H1 (cell line): ENCODE measurements around the gene PRRG2. TPM values are rescaled to one million over a fixed set of nuclear protein-coding genes. Genes with fewer than 3 reads are reported as not detected.

Experiments
- CTCF ChIA-PET: fragments of 300-600 bp; sonication (Branson Sonifier 250); formaldehyde crosslinking; loops from one replicate; lab custom pipeline; 2021; ENCODE audit not compliant: partially characterized antibody; lab: Charles Lee
- POLR2A ChIA-PET: fragments of 300-600 bp; sonication (Branson Sonifier 250); formaldehyde crosslinking; loops from one replicate; lab custom pipeline; 2021; ENCODE audit warnings: inconsistent platforms; ENCODE audit not compliant: partially characterized antibody; lab: Charles Lee
- DNase-seq, 2 experiments: peaks; one replicate each; pipeline versions ENCODE4 v3.0.0 to v3.0.0-alpha.2; 2010 to 2022; ENCODE audit warnings: low spot score in 2 of 2, low read depth in 1 of 2, mixed read lengths in 1 of 2
- FAIRE-seq: peaks from 2 replicates; lab custom pipeline; 2011; peaks lifted over from hg19 to GRCh38; lab: Jason Lieb, UNC
- H2AFZ ChIP-seq: 2 replicates; pipeline ENCODE4 v1.8.1; 2012; ENCODE audit warnings: low read length, inconsistent platforms
- H2AK5ac ChIP-seq: 2 replicates; pipeline ENCODE4 v1.6.1; 2013; ENCODE audit warnings: low read depth, low read length
- H2BK120ac ChIP-seq: replicated peaks from 2 replicates; pipeline ENCODE3; 2013; ENCODE audit warnings: low read depth, low read length, inconsistent platforms
- H2BK12ac ChIP-seq: 2 replicates; pipeline ENCODE4 v1.6.1; 2013; ENCODE audit warnings: low read depth, low read length
- H2BK15ac ChIP-seq: 2 replicates; pipeline ENCODE4 v1.6.1; 2013; ENCODE audit warnings: low read length
- H2BK20ac ChIP-seq: 2 replicates; pipeline ENCODE4 v1.6.1; 2013; ENCODE audit warnings: low read length
- H2BK5ac ChIP-seq: 2 replicates; pipeline ENCODE4 v1.6.1; 2013; ENCODE audit warnings: low read depth, low read length
- H3K14ac ChIP-seq: 2 replicates; pipeline ENCODE4 v1.6.1; 2013; ENCODE audit warnings: inconsistent platforms; ENCODE audit not compliant: insufficient read length
- H3K18ac ChIP-seq: 2 replicates; pipeline ENCODE4 v1.6.1; 2013; ENCODE audit warnings: low read length; ENCODE audit errors: extremely low read depth
- H3K23ac ChIP-seq: 2 replicates; pipeline ENCODE4 v1.6.1; 2013; ENCODE audit warnings: inconsistent platforms; ENCODE audit not compliant: insufficient read length
- H3K23me2 ChIP-seq: 2 replicates; pipeline ENCODE4 v1.6.1; 2013; ENCODE audit warnings: low read depth, low read length
- H3K27ac ChIP-seq: 2 replicates; pipeline ENCODE4 v1.6.1; 2011; ENCODE audit warnings: low read depth, low read length, inconsistent platforms
- H3K27me3 ChIP-seq, 4 experiments: replicated peaks in 1 of 4; 1 replicate in 1 of 4; 2 replicates in 3 of 4; pipeline versions ENCODE4 v1.6.1 to v1.8.1; 2011 to 2013; ENCODE audit warnings: low read length in 3 of 4, mild to moderate bottlenecking in 3 of 4, inconsistent platforms in 2 of 4, mixed read lengths in 2 of 4, moderate library complexity in 1 of 4; ENCODE audit not compliant: control insufficient read depth in 3 of 4, insufficient read depth in 3 of 4; ENCODE audit errors: extremely low read depth in 1 of 4
- H3K36me3 ChIP-seq, 4 experiments: 2 replicates each; pipeline versions ENCODE4 v1.6.1 to v1.8.1; 2011 to 2013; ENCODE audit warnings: mild to moderate bottlenecking in 4 of 4, low read length in 3 of 4, moderate library complexity in 2 of 4, control low read depth in 1 of 4, inconsistent platforms in 1 of 4; ENCODE audit not compliant: insufficient read depth in 4 of 4, control insufficient read depth in 2 of 4
- H3K4ac ChIP-seq: replicated peaks from 2 replicates; pipeline ENCODE3; 2013; ENCODE audit warnings: low read length, low read depth, mixed read lengths, inconsistent platforms; ENCODE audit not compliant: insufficient read length
- H3K4me1 ChIP-seq, 4 experiments: replicated peaks in 1 of 4; 1 replicate in 1 of 4; 2 replicates in 3 of 4; pipeline versions ENCODE4 v1.6.1 to v1.8.1; 2011 to 2013; ENCODE audit warnings: low read length in 3 of 4, inconsistent platforms in 2 of 4, mixed read lengths in 1 of 4; ENCODE audit not compliant: insufficient read depth in 4 of 4, control insufficient read depth in 3 of 4
- H3K4me2 ChIP-seq, 2 experiments: 2 replicates each; pipeline versions ENCODE4 v1.6.1 to v1.8.1; 2011 to 2013; ENCODE audit warnings: low read depth in 2 of 2, low read length in 2 of 2, control low read depth in 1 of 2, inconsistent platforms in 1 of 2, mild to moderate bottlenecking in 1 of 2; ENCODE audit not compliant: insufficient read depth in 1 of 2
- H3K4me3 ChIP-seq, 4 experiments: fragments of 200-600, 300-600 bp in 1 of 4; sonication (generic), shearing (Covaris generic), sonication (Bioruptor Twin) in 1 of 4; 2 replicates each; pipeline versions ENCODE4 v1.5.1 to v1.8.1; 2011 to 2016; ENCODE audit warnings: low read length in 4 of 4, low read depth in 3 of 4, control low read depth in 2 of 4, inconsistent platforms in 2 of 4, mild to moderate bottlenecking in 2 of 4, mixed read lengths in 1 of 4, moderate library complexity in 1 of 4; ENCODE audit not compliant: insufficient read depth in 2 of 4; ENCODE audit errors: extremely low read depth in 1 of 4
- H3K56ac ChIP-seq: replicated peaks from 2 replicates; pipeline ENCODE3; 2013; ENCODE audit warnings: low read depth, mild to moderate bottlenecking, mixed read lengths, low read length, inconsistent platforms; ENCODE audit not compliant: insufficient read length
- H3K79me1 ChIP-seq: 2 replicates; pipeline ENCODE4 v1.6.1; 2013; ENCODE audit warnings: low read depth, low read length, control low read depth
- H3K79me2 ChIP-seq, 2 experiments: 2 replicates each; pipeline versions ENCODE4 v1.6.1 to v1.8.1; 2012 to 2013; ENCODE audit warnings: low read length in 2 of 2, mild to moderate bottlenecking in 2 of 2, inconsistent platforms in 1 of 2; ENCODE audit not compliant: insufficient read depth in 2 of 2, control insufficient read depth in 1 of 2
- H3K9ac ChIP-seq, 4 experiments: replicated peaks in 1 of 4; 1 replicate in 1 of 4; 2 replicates in 3 of 4; pipeline versions ENCODE4 v1.6.1 to v1.8.1; 2011 to 2013; ENCODE audit warnings: low read depth in 3 of 4, low read length in 3 of 4, control low read depth in 2 of 4, mild to moderate bottlenecking in 2 of 4, moderate library complexity in 2 of 4, inconsistent platforms in 1 of 4; ENCODE audit errors: extremely low read depth in 1 of 4
- H3K9me3 ChIP-seq, 2 experiments: 2 replicates each; pipeline versions ENCODE4 v1.6.1 to v1.8.1; 2012 to 2013; ENCODE audit warnings: mild to moderate bottlenecking in 2 of 2, moderate library complexity in 2 of 2, control low read depth in 1 of 2, inconsistent platforms in 1 of 2, low read depth in 1 of 2, low read length in 1 of 2, mixed read lengths in 1 of 2; ENCODE audit not compliant: insufficient read depth in 2 of 2
- H4K20me1 ChIP-seq, 2 experiments: replicated peaks in 1 of 2; 2 replicates each; pipeline versions ENCODE3 to v1.8.1; 2011 to 2013; ENCODE audit warnings: inconsistent platforms in 2 of 2, low read length in 2 of 2, mild to moderate bottlenecking in 1 of 2; ENCODE audit not compliant: insufficient read depth in 2 of 2, control insufficient read depth in 1 of 2
- H4K5ac ChIP-seq: 2 replicates; pipeline ENCODE4 v1.6.1; 2013; ENCODE audit warnings: low read length, low read depth, mixed read lengths, inconsistent platforms; ENCODE audit not compliant: insufficient read length
- H4K8ac ChIP-seq: 2 replicates; pipeline ENCODE4 v1.8.0; 2013; ENCODE audit warnings: mild to moderate bottlenecking, moderate library complexity, low read length, inconsistent platforms; ENCODE audit not compliant: insufficient read depth; ENCODE audit errors: extremely low read depth
- H4K91ac ChIP-seq: replicated peaks from 2 replicates; pipeline ENCODE3; 2013; ENCODE audit warnings: low read length, mixed read lengths, inconsistent platforms; ENCODE audit not compliant: insufficient read length
- BRCA1 ChIP-seq: IDR thresholded peaks from 2 replicates; pipeline ENCODE4 v1.6.1; 2012; ENCODE audit warnings: low read depth, low read length, improper control_type of control experiment
- CBX5 ChIP-seq: fragments of 300-800, 300-1000 bp; sonication (generic); IDR thresholded peaks from 2 replicates; pipeline ENCODE4 v1.7.1; 2016; ENCODE audit warnings: antibody characterized with exemption, low read length, low read depth
- KDM4A ChIP-seq: IDR thresholded peaks from one replicate; pipeline ENCODE4 v1.7.1; 2012; ENCODE audit warnings: low read depth, mild to moderate bottlenecking, moderate library complexity, low read length, inconsistent platforms; ENCODE audit not compliant: severe bottlenecking
- NRF1 ChIP-seq: IDR thresholded peaks from 2 replicates; pipeline ENCODE4 v1.6.1; 2011; ENCODE audit warnings: mild to moderate bottlenecking, low read depth, low read length, improper control_type of control experiment
- SIRT6 ChIP-seq: IDR thresholded peaks from one replicate; pipeline ENCODE4 v1.7.1; 2012; ENCODE audit warnings: low read length, inconsistent platforms
- SIX5 ChIP-seq: IDR thresholded peaks from 2 replicates; pipeline ENCODE4 v1.6.1; 2011; ENCODE audit warnings: mild to moderate bottlenecking, low read depth, low read length
- SP4 ChIP-seq: IDR thresholded peaks from 2 replicates; pipeline ENCODE4 v1.6.1; 2012; ENCODE audit warnings: low read length, inconsistent platforms
- TEAD4 ChIP-seq: IDR thresholded peaks from 2 replicates; pipeline ENCODE4 v1.6.1; 2012; ENCODE audit warnings: low read depth, low read length, inconsistent platforms, mixed read lengths
- WGBS, 2 experiments: shearing (Covaris generic) in 1 of 2; methylation state at CpG; one replicate each; pipeline versions ENCODE4 v1.1.6 to v1.1.7; 2013 to 2015; ENCODE audit warnings: low lambda C conversion rate in 2 of 2, mixed read lengths in 2 of 2, inconsistent platforms in 1 of 2, low coverage in 1 of 2, missing lambda C conversion rate in 1 of 2; ENCODE audit not compliant: insufficient replicate concordance in 2 of 2, insufficient coverage in 1 of 2, insufficient read length in 1 of 2; ENCODE audit errors: extremely low coverage in 1 of 2, missing lambda C conversion rate in 1 of 2; 5-methylcytosine and 5-hydroxymethylcytosine counted together
- polyA plus RNA-seq, 7 experiments: library from polyadenylated mRNA; depleted of rRNA in 3 of 7; stranded (reverse) in 5 of 7; unstranded in 2 of 7; fragments of >200 nt in 5 of 7; fragments of 200-250 nt in 2 of 7; gene quantifications; 1 replicate in 5 of 7; 2 replicates in 1 of 7; 4 replicates in 1 of 7; pipeline versions ENCODE4 v1.2.1 to v1.2.3, GENCODE V29; 2011 to 2013; ENCODE audit warnings: missing spikeins in 2 of 7, mixed read lengths in 2 of 7
- total RNA-seq: library from RNA; stranded (reverse); fragmentation: NEBNext Ultra II Directional; extraction: Animal tissue kit (Norgen Biotek cat#: 25700); gene quantifications from 2 replicates; pipeline ENCODE4 v1.2.1, GENCODE V29; 2021
- TF ChIP-seq, protein P1 (sequence below): IDR thresholded peaks from 2 replicates; pipeline ENCODE4 v1.6.1; 2011; ENCODE audit warnings: low read depth, mild to moderate bottlenecking, low read length; ENCODE audit not compliant: insufficient read depth

PRRG2 gene
- total and polyA plus RNA-seq, 2 of the 8 experiments (the other 6 are each of a cell fraction or from before 2014, with no cell fraction given): 4.1 to 5.6 TPM

DNA sequence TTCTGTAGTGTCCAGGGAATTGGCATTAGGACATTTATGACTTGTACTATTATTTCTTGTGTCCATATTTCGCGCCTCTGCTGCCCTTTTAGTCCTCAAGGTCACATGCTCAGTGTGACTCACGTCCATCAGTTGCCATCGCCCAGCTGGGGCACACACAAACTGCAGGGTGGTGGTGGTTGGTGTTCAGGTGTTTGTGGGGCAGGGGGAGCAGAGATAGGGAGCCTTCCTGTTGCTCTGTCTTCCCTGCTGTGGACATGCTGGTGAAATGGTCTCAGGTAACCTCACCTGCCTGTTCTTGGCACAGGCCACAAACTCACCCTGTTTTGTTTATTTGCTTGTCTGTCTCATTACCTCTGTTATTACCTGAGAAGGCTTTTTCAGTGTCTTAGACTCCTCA is 32.3 kb downstream of the PRRG2 start:
- Histone ChIP-seq H3K4me1 (no peaks in the 10 kb centered on the region), H3K27ac (no peak overlapping the region), H3K4me2 (no peak overlapping the region), H3K56ac (no peak overlapping the region), H2BK5ac (no peak overlapping the region), H2BK12ac (no peak overlapping the region), H4K5ac (no peak overlapping the region), H3K9me3 (no peaks in the 10 kb centered on the region), H2AFZ (no peak overlapping the region), H2BK15ac (no peak overlapping the region), H2BK120ac (no peak overlapping the region), H4K8ac (no peak overlapping the region; the same call in 1 of the 2 replicates), H2AK5ac (no peak overlapping the region), H3K79me2 (peaks cover 0 to 47% of the 10 kb centered on the region in 2 experiments; a peak in 2 of 4 replicates), H3K27me3 (no peaks in the 10 kb centered on the region), H4K91ac (no peak overlapping the region), H2BK20ac (no peak overlapping the region), H3K23ac (no peak overlapping the region), H3K4ac (no peak overlapping the region), H3K18ac (no peak overlapping the region), H3K23me2 (no peaks in the 10 kb centered on the region), H3K4me3 (no peak overlapping the region), H3K36me3 (peaks cover 15 to 65% (median 37%) of the 10 kb centered on the region in 4 experiments), H3K9ac (no peak overlapping the region; a peak in 1 of 7 replicates), H4K20me1 (peaks cover 17 to 26% of the 10 kb centered on the region in 2 experiments), H3K14ac (no peak overlapping the region), H3K79me1 (peaks cover 12% of the 10 kb centered on the region)
- CTCF ChIA-PET: interaction anchor here (0.7 to 1.5 kb wide), 4 partner anchors 8 to 600 kb away, joined by 3 to 6 read pairs (median 3); no protein-coding TSS in a partner anchor
- TF ChIP-seq BRCA1: no peak
- TF ChIP-seq NRF1: no peak
- TF ChIP-seq TEAD4: no peak
- TF ChIP-seq KDM4A: no peak
- TF ChIP-seq SP4: no peak
- no peak for TF ChIP-seq CBX5
- TF ChIP-seq SIRT6: no peak
- TF ChIP-seq SIX5: no peak
- TF ChIP-seq, protein P1, sequence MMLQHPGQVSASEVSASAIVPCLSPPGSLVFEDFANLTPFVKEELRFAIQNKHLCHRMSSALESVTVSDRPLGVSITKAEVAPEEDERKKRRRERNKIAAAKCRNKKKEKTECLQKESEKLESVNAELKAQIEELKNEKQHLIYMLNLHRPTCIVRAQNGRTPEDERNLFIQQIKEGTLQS: no peak
- FAIRE-seq (no peak), DNase-seq (no peak)
- POLR2A ChIA-PET: interaction anchor here (37.8 to 50.7 kb wide), 2 partner anchors 11 kb away, joined by 840 read pairs; partner anchors contain the start of genes PRR12, RRAS and SCAF1
- WGBS, 2 experiments: 97% methylated on average over 4 of the region's 4 CpGs; no CpG with 5 or more reads in 1 of the 2 experiments
